ENCODE results near the gene PRR15.

PRR15 gene

GRCh38 chr7:29569648-29570047 lies 6.0 kb downstream of the PRR15 start:
- no peak for DNase-seq (ENCODE audit: low read depth in 2 of 2)

- no peak for DNase-seq (ENCODE audit: low read depth in 2 of 2)
Observed at GRCh38 chr7:29572558-29572957, 8.9 kb downstream of the PRR15 start.

GRCh38 chr7:29573567-29573966 lies 9.9 kb downstream of the PRR15 start:
- no peak for DNase-seq (ENCODE audit: low read depth in 2 of 2)

GRCh38 chr7:29574659-29575058 lies 11.0 kb downstream of the PRR15 start:
- no peak for DNase-seq (ENCODE audit: low read depth in 2 of 2)

- no peak for DNase-seq (ENCODE audit: low read depth in 2 of 2)
Observed at GRCh38 chr7:29587195-29587808, 23.7 kb downstream of the PRR15 start.

GRCh38 chr7:29588212-29588611 lies 24.6 kb downstream of the PRR15 start:
- no peak for DNase-seq (ENCODE audit: low read depth in 2 of 2)

- DNase-seq (ENCODE audit: low read depth in 2 of 2), result no peak
Observed at GRCh38 chr7:29588900-29589696, 25.5 kb downstream of the PRR15 start.

- DNase-seq (ENCODE audit: low read depth in 2 of 2), result no peak
Observed at GRCh38 chr7:29592866-29593265, 29.2 kb downstream of the PRR15 start.

GRCh38 chr7:29593459-29593858 lies 29.8 kb downstream of the PRR15 start:
- DNase-seq (ENCODE audit: low read depth in 2 of 2), result no peak

GRCh38 chr7:29596593-29597178 lies 33.1 kb downstream of the PRR15 start:
- no peak for DNase-seq (ENCODE audit: low read depth in 2 of 2)

- no peak for DNase-seq (ENCODE audit: low read depth in 2 of 2)
Observed at GRCh38 chr7:29597266-29597665, 33.6 kb downstream of the PRR15 start.

- no peak for DNase-seq (ENCODE audit: low read depth in 2 of 2)
Observed at GRCh38 chr7:29598137-29598536, 34.5 kb downstream of the PRR15 start.

- no peak for DNase-seq (ENCODE audit: low read depth in 2 of 2)
Observed at GRCh38 chr7:29598613-29599012, 35.0 kb downstream of the PRR15 start.

- no peak for DNase-seq (ENCODE audit: low read depth in 2 of 2)
Observed at GRCh38 chr7:29599026-29599425, 35.4 kb downstream of the PRR15 start.

GRCh38 chr7:29600661-29601060 lies 37.0 kb downstream of the PRR15 start:
- no peak for DNase-seq (ENCODE audit: low read depth in 2 of 2)

- no peak for DNase-seq (ENCODE audit: low read depth in 2 of 2)
Observed at GRCh38 chr7:29604052-29604451, 40.4 kb downstream of the PRR15 start.

- no peak for DNase-seq (ENCODE audit: low read depth in 2 of 2)
Observed at GRCh38 chr7:29604702-29605101, 41.1 kb downstream of the PRR15 start.

GRCh38 chr7:29605671-29606070 lies 42.0 kb downstream of the PRR15 start:
- no peak for DNase-seq (ENCODE audit: low read depth in 2 of 2)

GRCh38 chr7:29606287-29606721 lies 42.7 kb downstream of the PRR15 start:
- no peak for DNase-seq (ENCODE audit: low read depth in 2 of 2)

GRCh38 chr7:29606830-29607229 lies 43.2 kb downstream of the PRR15 start:
- DNase-seq (ENCODE audit: low read depth in 2 of 2), result no peak

GRCh38 chr7:29607259-29607658 lies 43.6 kb downstream of the PRR15 start:
- DNase-seq (ENCODE audit: low read depth in 2 of 2), result no peak

GRCh38 chr7:29607889-29608288 lies 44.3 kb downstream of the PRR15 start:
- DNase-seq (ENCODE audit: low read depth in 2 of 2), result no peak

All from stimulated activated CD4-positive, alpha-beta T cell treated with anti-CD3 and anti-CD28 coated beads, Interleukin-15, amount 100 ng/mL, for 48 hours (primary cell).